NCI-H2081 treated with DMSO at 0.1 percent for 48 hours (cell line): ENCODE measurements around the gene ZNHIT1.

ENCODE experiments used
- DNase-seq: peaks from one replicate; lab custom pipeline; 2025; lab: John Stamatoyannopoulos, UW

ZNHIT1 gene

DNA sequence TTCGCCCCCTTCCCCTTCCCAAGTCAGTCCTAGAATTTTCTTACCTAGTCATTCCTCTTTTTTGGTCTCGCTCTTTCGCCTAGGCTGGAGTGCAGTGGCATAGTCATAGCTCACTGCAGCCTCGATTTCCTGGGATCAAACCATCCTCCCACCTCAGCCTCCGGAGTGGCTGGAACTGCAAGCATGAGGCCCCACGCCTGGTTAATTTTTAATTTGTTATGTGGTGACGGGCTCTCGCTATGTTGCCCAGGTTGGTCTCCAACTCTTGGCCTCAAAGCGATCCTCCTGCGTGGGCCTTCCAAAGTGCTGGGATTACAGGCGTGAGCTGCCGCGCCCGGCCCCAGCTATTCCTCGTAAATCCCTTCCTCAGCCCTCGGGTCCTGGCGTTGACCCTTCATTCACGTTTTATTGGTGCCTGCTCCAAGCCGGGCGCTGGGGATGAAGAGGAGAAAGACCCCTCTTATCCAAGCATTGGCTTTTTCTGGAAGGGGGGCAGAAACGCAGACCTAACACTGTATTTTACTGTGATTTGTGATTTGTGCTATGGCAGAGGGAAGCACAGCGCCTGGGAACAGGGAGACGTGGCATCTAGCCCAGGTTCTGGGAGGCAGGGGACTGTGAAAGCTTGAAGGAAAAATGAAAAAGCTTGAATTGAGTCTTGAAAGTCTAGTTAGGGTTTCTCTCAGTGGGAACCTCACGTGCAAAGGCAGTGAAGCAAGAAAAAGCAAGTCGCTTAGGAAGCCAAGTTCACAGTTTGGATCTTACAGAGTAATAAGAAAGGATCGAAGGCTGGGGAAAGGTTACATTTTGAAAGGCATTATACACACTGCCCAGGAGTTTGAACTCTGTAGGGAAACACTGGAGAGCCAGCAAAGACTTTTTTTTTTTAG is 516 bp downstream of the ZNHIT1 start:
- no peak for DNase-seq

DNA sequence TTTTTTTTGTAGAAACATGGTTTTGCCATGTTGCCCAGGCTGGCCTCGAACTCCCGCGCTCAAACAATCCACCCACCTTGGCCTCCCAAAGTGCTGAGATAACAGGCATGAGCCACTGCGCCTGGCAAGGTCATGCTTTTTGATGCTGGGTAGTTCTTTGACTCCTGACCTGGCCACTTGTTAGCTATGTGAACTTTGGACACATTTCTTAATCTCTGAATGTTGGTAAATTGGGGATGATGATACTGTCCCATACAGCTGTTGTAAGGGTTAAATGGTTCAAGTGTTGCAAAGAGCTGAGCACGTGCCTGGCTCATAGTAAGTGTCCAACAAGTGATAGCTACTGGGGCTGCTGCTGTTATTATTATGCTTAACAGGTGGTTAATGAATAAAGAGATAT is 2.3 kb downstream of the ZNHIT1 start:
- DNase-seq, result no peak

DNA sequence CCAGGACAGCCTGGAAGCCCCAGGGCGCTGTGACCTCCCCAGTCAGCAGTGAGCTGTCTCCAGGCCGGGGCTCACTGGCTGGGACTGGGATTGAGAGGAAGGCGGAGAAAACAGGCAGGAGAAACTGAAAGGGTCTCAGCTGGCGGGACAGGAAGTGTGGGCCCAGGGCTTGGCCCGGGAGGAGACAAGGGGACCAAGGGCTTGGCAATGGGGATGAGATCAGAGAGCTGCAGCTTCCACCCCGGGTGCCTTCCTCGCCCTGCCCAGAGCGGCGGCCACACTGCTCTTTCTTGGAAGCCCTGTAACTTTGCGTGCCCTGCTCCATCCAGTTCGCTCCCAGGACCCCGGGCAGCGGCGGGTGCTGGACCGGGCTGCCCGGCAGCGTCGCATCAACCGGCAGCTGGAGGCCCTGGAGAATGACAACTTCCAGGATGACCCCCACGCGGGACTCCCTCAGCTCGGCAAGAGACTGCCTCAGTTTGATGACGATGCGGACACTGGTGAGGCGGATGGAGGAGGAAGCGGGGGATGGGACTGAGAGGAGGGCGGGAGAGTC is 4.4 kb downstream of the ZNHIT1 start:
- DNase-seq, result no peak

DNA sequence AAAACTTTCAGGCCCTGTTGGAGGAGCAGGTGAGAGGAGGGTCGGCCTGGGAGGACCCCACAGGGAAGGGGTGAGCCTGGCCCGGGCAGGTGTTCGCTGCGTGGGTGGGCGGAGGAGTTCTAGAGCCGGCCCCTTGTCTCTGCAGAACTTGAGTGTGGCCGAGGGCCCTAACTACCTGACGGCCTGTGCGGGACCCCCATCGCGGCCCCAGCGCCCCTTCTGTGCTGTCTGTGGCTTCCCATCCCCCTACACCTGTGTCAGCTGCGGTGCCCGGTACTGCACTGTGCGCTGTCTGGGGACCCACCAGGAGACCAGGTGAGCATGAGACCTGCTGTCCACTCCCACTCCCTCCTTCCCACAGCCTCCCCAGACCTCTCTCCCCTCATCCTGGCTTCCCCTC is 5.6 kb downstream of the ZNHIT1 start:
- no peak for DNase-seq

DNA sequence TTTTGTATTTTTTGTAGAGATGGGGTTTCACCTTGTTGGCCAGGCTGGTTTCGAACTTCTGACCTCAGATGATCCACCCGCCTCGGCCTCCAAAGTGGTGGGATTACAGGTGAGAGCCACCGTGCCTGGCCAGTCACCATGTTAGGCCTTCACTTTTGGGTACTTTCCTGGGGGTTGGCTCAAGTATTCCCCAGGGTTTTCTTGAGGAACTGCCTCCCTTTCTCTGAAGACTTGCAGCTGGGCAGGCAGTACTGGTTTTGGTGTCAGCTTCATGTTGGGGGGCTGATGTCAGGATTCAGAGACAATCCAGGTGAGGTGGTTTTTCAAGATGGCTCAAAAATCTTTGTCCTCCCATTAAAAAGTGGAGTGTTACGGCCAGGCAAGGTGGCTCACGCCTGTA is 7.7 kb downstream of the ZNHIT1 start:
- DNase-seq, result no peak

DNA sequence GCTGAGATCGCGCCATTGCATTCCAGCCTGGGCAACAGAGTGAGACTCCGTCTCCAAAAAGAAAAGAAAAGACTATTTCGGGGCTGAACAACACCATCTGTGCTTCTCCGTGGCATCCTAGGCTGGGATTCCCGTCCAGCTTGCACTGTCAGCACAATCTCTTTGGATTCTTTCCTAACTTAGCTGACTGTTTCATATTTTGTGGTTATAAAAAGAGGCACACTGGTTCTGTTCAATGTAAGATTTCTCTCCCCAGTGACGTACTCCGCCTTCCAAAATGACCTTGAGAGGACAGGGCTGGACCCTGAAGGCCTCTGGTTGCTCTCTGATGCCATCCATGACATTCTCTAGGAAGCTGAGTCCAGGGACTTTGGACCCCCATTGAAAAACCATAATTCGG is 8.8 kb downstream of the ZNHIT1 start:
- DNase-seq, result no peak

DNA sequence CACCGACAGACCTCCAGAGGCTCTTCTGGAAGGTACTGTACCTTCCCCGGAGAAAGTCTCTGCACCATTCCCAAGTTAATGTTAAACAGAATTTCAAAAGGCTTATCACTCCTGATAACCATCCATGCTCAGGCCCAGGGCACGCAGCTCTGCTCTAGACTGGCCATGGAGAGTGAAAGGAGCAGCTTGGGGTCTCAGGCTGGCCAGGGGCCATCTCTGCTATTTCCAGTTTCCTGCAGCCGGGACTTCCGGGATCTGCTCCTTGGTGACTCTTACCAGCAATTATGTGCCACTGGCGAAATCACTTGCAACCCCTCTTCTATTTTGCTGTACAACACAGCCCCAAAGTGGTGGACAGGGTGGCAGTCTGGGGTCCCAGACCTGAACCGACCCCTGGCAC is 13.7 kb downstream of the ZNHIT1 start:
- no peak for DNase-seq

DNA sequence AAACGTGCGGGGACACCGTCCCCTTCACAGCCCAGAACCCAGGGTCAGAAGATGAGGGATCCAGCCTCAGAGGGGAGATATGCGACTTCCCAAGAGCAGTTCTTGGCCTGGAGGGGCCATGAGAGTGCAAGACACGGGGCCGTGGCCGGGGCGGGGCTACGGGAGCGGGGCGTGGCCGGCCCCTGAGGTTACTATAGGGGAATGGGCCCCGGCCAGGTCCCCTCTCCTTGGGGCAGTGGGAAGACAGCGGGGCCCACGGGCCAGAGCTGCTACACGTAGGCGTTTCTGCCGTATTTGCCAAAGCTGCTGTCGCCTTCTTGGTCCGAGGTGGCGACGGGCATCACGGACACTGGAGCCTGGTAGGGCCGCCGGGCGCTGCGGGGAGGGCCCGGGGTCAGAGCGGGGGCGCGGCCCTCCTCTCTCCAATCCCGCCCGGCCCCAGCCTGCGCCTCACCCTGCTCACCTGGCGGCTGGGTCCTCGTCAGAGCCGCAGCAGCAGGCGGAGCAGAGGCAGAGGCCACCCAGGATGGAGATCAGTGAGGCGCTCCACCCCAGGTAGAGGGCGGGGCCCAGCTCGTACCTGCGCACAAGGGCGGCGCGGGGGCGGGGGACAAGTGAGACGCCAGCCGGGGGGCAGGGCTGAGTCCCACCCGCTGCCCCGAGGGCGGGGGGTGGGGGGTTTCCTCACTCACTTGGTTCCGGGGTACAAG is 14.3 kb downstream of the ZNHIT1 start:
- no peak for DNase-seq

DNA sequence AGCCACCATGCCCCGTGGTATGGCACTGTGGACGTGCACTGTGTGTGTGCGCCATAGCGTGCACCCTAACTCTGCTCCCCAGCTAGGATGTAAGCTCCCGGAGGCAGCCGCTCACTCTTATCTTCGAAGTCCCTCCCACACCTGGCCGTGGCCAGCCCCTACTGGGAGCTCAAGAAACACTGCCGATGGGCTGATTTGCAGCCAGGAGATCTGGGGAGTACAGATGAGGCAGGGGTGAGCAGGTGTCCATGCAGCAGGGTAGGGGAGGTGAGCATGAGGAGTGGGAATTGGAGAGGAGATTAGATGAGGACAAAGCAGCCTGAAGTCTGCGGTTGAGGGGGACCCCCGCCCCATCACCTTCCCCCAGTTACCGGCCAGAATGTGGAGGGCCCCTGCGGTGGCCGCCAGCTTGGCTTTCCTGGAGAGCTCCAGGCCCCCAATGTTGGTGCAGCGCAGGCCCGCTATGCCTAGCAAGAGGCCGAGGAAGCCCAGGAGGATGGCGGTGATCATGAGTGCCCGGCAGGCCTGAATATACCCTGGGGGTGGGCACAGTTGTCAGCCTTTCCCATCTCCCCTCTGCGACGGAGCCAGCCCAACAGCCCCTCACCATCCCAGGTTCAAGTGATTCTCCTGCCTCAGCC is 16.1 kb downstream of the ZNHIT1 start:
- no peak for DNase-seq

DNA sequence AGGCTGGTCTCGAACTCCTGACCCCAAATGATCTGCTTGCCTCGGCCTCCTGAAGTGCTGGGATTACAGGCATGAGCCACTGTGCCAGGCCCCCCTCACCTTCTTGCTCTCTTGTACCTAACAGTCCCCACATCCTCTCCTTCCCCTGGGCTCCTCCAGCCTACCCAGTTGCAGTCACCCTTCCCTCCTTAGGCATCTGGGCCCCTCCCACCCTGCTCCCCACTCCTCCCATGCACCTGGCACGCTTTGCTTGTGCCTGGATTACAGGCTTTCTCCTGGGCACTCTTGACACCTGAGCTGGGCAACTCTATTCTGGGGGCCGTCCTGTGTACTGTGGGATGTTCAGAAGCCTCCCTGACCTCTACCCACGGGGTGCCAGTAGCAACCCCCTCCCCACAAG is 16.7 kb downstream of the ZNHIT1 start:
- DNase-seq, result no peak

DNA sequence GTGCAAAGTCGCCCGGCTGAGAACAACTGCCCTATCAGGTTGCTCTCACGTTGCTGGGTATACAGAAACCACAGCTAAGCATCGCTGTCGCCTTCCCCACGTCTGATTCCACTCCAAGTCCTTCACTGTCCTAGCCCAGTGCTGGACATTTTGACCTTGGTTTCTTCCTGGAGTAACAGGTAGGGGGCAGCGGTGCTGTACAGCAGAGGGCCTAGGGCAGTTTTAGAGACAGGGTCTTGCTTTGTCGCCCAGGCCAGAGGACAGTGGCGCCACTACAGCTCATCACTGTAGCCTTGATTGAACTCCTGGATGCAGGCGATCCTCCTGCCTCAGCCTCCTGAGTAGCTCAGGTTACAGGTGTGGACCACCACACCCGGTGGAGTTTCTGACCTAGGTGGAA is 17.1 kb downstream of the ZNHIT1 start:
- DNase-seq, result no peak

DNA sequence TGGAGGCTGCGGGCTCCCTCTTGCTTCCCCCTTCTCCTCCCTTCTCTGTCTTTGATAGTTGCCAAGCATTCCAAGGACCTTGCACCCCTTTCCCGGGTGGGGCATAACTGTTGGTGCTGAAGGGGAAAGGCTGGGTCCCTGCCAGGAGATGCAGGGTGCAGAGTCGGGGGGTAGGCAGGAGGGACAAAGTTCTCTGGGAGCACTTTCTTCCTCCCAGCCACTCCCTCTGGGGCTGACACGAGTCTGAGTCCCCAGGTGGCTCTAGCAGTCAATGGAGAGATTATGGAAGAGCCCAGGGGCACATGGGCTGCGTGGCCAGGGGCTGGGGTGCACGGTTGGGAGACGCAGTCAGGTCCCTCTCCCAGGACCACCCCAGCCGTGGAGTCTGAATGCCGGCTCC is 17.6 kb downstream of the ZNHIT1 start:
- DNase-seq, result no peak

DNA sequence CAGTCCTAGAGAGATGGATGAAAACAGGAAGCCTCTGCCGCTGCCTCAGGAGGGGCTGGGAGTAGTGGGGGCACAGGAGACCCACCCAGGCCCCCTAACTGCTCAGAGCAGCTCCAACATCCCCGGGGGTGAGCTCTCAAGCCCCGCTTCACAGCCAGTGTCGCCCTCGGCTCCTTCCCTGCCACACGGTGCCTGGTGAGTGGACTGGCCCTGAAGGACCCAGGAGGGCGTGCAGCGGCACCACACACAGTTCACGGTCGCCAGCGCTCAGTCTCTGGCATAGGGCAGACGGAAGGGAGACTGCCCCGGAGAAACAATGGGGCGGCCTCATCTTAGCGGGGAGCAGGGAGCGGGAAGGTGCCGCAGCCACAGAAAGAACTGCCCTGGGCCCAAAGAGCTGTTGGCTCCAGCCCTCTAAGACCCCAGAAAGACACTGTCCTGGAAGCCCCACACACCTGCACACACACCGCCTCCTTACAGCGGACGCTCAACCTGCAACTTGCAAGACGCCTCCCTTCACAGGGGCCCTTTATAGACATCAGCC is 18.4 kb downstream of the ZNHIT1 start:
- DNase-seq, result no peak

DNA sequence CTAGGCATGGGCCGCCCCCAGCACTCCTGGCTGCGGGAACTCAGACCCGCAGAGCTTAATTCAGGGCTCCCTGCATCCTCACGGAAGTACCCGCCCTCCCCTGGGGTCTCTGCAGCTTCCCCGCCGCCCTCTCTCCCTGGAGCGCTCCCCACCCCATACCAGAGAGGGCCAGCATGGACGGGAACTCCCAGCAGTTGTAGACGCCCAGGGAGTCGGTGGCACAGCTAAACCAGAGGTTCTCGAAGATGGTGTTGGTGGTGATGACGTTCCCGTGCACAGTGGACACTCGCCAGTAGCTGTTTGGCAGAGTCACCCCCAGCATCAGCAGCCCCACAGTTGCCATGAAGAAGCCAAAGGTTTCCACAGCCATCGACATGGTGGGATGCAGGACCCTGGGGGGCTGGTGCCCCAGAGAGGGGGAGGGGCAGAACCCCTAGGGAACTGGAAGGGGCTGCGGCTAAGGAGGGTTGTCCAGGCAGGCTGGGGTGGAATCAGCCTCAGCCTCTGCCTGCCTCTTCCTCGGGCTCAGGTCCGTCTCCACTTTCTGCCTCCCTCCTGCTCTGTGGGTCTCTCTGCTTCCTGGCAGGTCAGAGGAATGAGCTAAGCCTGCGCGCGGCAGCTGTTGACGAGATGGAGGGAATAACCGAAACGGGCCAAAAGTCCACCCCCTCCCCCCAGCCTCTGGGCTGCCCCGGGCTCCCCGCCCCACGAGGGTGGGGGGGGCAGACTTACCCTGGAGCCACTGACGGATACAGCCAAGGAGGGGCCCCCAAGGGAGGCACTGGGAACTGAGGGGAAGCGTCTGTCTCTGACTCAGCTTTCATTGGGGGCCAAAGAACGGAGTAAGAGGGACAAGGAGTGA is 19.5 kb downstream of the ZNHIT1 start, which contains the start of gene CLDN15:
Gene CLDN15 (minus strand): TSS at position 597 of the 862 bp plus-strand sequence. CDS start 221 bp downstream, at position 376.
- DNase-seq, result no peak

DNA sequence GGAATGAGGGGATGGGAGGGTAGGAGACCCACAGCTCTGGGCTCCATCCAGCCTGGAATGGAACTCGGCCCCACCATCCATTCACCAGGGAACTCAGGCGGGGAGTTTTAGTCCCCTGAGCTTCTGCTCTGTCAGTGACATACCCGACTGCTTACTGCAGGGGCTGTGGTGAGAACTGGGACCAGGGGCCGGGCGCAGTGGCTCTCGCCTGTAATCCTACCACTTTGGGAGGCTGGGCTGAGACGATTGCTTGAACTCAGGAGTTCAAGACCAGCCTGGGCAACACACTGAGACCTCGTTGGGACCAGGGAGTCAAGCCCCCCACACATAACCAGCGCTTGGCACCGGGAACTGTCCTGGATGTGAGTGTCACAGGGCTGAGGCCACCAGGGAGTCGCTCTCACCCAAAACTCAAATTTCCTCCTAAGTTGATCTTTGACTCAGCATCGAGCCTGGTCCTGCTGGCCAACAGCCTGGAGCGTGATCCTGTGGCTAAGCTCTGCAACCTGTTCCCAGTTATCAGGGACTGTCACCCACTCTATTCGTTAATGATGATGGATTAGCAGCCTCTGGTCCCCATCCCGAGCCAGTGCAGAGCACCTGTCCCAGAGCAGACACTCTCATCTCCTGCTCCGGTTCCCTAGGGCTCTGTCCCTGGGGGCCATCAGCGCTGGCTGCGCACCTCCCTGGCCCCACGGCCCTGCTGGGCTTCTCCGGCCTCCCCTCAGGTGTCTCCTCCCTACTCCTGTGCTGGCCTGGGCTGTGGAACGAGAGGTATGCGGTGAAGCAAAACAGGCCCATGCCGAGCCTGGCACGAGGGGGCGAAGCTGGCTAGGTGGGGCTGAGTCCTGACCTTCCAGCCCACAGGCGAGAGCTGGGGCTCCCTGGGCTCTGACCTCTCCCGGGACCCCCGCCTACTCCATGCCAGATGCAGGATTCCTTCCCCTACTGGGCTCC is 20.5 kb downstream of the ZNHIT1 start:
- no peak for DNase-seq

DNA sequence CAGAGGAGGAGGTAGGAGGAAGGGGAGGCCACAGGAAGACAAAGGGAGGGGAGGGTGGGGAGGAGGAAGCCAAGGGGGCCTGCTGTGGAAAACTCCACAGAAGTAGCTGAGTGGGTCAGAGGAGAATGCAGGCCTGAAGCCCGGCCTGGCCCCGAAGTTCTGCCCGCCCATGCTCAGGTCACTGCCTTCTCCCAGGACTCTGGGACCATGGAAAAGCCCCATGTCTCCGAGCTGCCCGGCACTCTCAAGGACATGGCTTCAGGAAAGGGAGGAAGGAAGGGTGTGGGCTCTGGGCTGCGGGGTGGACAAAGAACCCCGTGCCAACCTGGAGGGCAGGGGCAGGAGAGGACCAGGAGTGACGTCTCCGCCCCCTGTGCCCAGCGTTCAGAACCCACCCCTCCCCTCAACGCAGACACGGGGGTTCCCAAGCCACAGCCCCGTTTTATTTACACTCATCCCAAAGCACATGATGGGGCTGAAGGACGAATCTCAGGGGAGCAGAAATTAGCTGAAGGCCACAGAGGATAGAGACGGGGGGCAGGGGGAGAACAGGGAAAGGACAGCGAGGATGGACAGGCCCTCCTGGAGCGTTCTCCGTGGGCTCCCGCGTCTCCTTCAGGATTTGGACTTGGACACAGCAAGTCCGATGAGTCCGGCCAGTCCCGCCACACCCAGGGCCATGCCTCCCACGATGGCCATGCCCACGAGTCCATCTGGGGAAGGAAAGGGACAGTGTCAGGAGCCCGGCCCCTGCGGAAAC is 21.4 kb downstream of the ZNHIT1 start:
- DNase-seq, result no peak

DNA sequence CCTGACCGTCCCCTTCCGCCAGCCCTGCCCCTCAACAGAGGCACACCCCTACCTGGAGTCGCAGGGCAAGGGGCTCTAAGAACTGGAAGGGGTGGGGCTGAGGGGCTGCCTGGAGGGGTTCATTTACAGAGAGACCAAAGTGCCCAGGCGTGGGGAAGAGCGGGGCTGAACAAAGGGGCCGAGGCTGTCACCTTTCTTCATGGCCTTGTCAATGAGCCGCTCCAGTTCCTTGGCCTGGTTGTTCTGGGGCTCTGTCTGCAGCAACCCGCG is 21.9 kb downstream of the ZNHIT1 start:
- DNase-seq, result no peak

DNA sequence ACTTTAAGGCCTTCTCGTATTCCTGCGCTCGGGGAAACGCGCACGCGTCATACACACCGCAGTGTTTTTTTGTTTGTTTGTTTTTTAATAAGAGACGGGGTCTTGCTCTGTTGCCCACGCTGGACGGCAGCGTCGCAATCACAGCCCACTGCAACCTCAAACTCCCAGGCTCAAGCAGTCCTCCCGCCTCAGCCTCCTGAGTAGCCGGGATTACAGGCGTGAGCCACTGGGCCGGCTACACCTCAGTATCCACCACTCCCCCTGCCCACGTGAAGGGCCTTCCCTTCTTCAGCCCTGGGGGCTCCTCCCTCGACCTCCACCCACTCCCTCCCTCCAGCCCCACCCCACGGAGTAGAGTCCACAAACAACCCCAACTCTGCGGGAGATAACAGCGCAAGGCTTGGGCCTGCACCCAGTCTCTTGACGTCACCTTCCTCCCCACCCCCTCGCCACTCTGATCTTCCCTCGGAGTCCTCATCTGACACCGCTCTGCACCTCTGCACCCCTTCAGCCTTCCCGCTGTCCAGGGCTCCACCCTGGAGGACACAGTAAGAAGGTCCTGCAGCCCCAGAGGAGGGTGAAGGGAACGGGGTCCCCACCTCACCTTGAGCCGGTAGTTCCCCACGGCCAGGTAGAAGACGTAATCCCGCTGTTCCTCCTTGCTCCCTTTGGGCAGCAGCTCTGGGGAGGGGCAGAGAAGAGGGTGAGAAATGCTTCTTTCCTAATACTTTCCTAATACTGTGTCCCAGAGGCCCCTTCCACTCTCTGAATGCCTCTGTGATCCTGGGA is 22.5 kb downstream of the ZNHIT1 start:
- DNase-seq, result no peak

DNA sequence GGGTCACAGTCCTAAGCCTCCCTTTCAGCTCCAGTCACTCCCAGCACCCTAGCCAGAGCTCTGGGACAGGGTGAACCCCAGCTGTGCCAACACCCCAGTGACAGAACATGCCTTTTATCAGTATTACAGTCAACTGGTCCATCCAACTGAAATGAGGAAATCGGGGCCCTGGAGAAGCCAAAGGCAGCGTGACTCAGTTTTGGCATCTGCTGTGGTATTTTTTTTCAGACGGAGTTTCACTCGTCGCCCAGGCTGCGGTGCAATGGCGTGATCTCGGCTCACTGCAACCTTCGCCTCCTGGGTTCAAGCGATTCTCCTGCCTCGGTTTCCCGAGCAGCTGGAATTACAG is 23.0 kb downstream of the ZNHIT1 start:
- no peak for DNase-seq
